Measurements from ENCODE around the gene ZNF800. TPM values are rescaled to one million over a fixed set of nuclear protein-coding genes. Genes with fewer than 3 reads are reported as not detected.

ZNF800 gene
- total and polyA plus RNA-seq, 2 of the 8 experiments (the other 6 are each of a cell fraction or from before 2014, with no cell fraction given): 1.0 to 6.5 TPM

GRCh38 chr7:127332880-127333279 lies 59.6 kb downstream of the ZNF800 start:
- no peak overlapping the region for H3K14ac ChIP-seq (ENCODE audit: insufficient read length)
- DNase-seq (ENCODE audit: low read depth in 1 of 2, low spot score in 2 of 2): no peak
- WGBS, 2 experiments (ENCODE audit: extremely low coverage in 1 of 2, insufficient coverage in 1 of 2, insufficient read length in 1 of 2, insufficient replicate concordance in 2 of 2, low coverage in 1 of 2, low lambda C conversion rate in 2 of 2, missing lambda C conversion rate in 1 of 2): 92% methylated on average over 2 of the region's 2 CpGs; no CpG with 5 or more reads in 1 of the 2 experiments
- no peaks in the 10 kb centered on the region for H3K79me2 ChIP-seq (ENCODE audit: control insufficient read depth in 1 of 2, insufficient read depth in 2 of 2, low read length in 2 of 2)
- no peak overlapping the region for H2AFZ ChIP-seq (ENCODE audit: low read length)
- no peaks in the 10 kb centered on the region for H3K23me2 ChIP-seq (ENCODE audit: low read depth, low read length)
- H3K4ac ChIP-seq (replicated peaks; ENCODE audit: insufficient read length, low read depth, low read length): no peak overlapping the region
- no peak overlapping the region for H2BK5ac ChIP-seq (ENCODE audit: low read depth, low read length)
- no peaks in the 10 kb centered on the region for H3K4me1 ChIP-seq (replicated peaks in 1 of 4; ENCODE audit: control insufficient read depth in 3 of 4, insufficient read depth in 4 of 4, low read length in 3 of 4)
- H2BK15ac ChIP-seq (ENCODE audit: low read length): no peak overlapping the region
- no peak overlapping the region for H2AK5ac ChIP-seq (ENCODE audit: low read depth, low read length)
- H3K4me3 ChIP-seq (ENCODE audit: extremely low read depth in 1 of 4, insufficient read depth in 2 of 4, low read depth in 3 of 4, low read length in 4 of 4): no peak overlapping the region
- no peak overlapping the region for H3K27ac ChIP-seq (ENCODE audit: low read depth, low read length)
- no peaks in the 10 kb centered on the region for H3K36me3 ChIP-seq (ENCODE audit: control insufficient read depth in 2 of 4, insufficient read depth in 4 of 4, low read length in 3 of 4)
- no peaks in the 10 kb centered on the region for H4K20me1 ChIP-seq (replicated peaks in 1 of 2; ENCODE audit: control insufficient read depth in 1 of 2, insufficient read depth in 2 of 2, low read length in 2 of 2)
- no peak overlapping the region for H3K23ac ChIP-seq (ENCODE audit: insufficient read length)
- no peak overlapping the region for H3K4me2 ChIP-seq (ENCODE audit: insufficient read depth in 1 of 2, low read depth in 2 of 2, low read length in 2 of 2)
- H3K56ac ChIP-seq (replicated peaks; ENCODE audit: insufficient read length, low read depth, low read length): no peak overlapping the region
- no peak for FAIRE-seq
- H3K9me3 ChIP-seq (ENCODE audit: insufficient read depth in 2 of 2, low read depth in 1 of 2, low read length in 1 of 2): no peaks in the 10 kb centered on the region
- no peak overlapping the region for H2BK120ac ChIP-seq (replicated peaks; ENCODE audit: low read depth, low read length)
- H2BK20ac ChIP-seq (ENCODE audit: low read length): no peak overlapping the region
- TF ChIP-seq GABPA (IDR thresholded peaks at IDR 0.05; ENCODE audit: borderline replicate concordance, insufficient read depth, low read length) (no peak), TAF7 (optimal IDR thresholded peaks at IDR 0.05; ENCODE audit: borderline replicate concordance, low read depth, low read length) (no peak), RNF2 (IDR thresholded peaks at IDR 0.05; ENCODE audit: borderline replicate concordance, low read depth, low read length, missing control alignments, poor library complexity, severe bottlenecking) (no peak), GTF2F1 (IDR thresholded peaks at IDR 0.05; ENCODE audit: borderline replicate concordance, low read depth, low read length) (no peak), MAFK (IDR thresholded peaks at IDR 0.05; ENCODE audit: low read depth, low read length) (peak; percentile 67; the same call in 1 of the 2 replicates), TEAD4 (IDR thresholded peaks at IDR 0.05; ENCODE audit: low read depth, low read length) (no peak), HDAC6 (IDR thresholded peaks at IDR 0.05; ENCODE audit: low read depth, low read length) (no peak), BRCA1 (IDR thresholded peaks at IDR 0.05; ENCODE audit: low read depth, low read length) (no peak)
- no peak overlapping the region for H2BK12ac ChIP-seq (ENCODE audit: low read depth, low read length)
- CTCF ChIA-PET (ENCODE audit: partially characterized antibody): interaction anchor here (1.2 kb wide), 1 partner anchor 11 kb away, joined by 3 read pairs; no protein-coding TSS in a partner anchor
- no peaks in the 10 kb centered on the region for H3K79me1 ChIP-seq (ENCODE audit: low read depth, low read length)
- H4K91ac ChIP-seq (replicated peaks; ENCODE audit: insufficient read length, low read length): no peak overlapping the region
- POLR2A ChIA-PET (ENCODE audit: partially characterized antibody): no interaction called here
- H3K18ac ChIP-seq (ENCODE audit: extremely low read depth, low read length): no peak overlapping the region
- no peak overlapping the region for H4K8ac ChIP-seq (ENCODE audit: extremely low read depth, insufficient read depth, low read length)
- no peaks in the 10 kb centered on the region for H3K27me3 ChIP-seq (replicated peaks in 1 of 4; ENCODE audit: control insufficient read depth in 3 of 4, extremely low read depth in 1 of 4, insufficient read depth in 3 of 4, low read length in 3 of 4)
- H3K9ac ChIP-seq (replicated peaks in 1 of 4; ENCODE audit: extremely low read depth in 1 of 4, low read depth in 3 of 4, low read length in 3 of 4): no peak overlapping the region
- no peak overlapping the region for H4K5ac ChIP-seq (ENCODE audit: insufficient read length, low read depth, low read length)
